RWPE2 (cell line): ENCODE measurements around the gene TLNRD1.
"Not testable (repeated sequence)": the region's sequence is repeated elsewhere in the genome, so short reads cannot be mapped to it uniquely, and the experiment has no call there.

Experiments
- ATAC-seq: fragments of 200-7000 bp; cut with Tn5 transposase; 3 replicates; pipeline ENCODE4 v1.9.1; 2021; ENCODE audit warnings: low read depth
- DNase-seq: peaks from one replicate; pipeline ENCODE4 v3.0.0-alpha.2; 2020; ENCODE audit warnings: low spot score
- H3K27ac ChIP-seq: fragments of 450-650 bp; 2 replicates; pipeline ENCODE4 v1.5.1; 2017; ENCODE audit warnings: mild to moderate bottlenecking; ENCODE audit not compliant: poor library complexity, severe bottlenecking
- H3K27me3 ChIP-seq: fragments of 250-450 bp; sonication (Bioruptor Pico); 2 replicates; pipeline ENCODE4 v1.5.1; 2021; ENCODE audit warnings: mild to moderate bottlenecking, moderate library complexity; ENCODE audit not compliant: insufficient read depth, poor library complexity, severe bottlenecking
- H3K36me3 ChIP-seq: fragments of 250-450 bp; sonication (Bioruptor Pico); 2 replicates; pipeline ENCODE4 v1.5.1; 2020; ENCODE audit warnings: low read depth, mild to moderate bottlenecking, moderate library complexity
- H3K4me1 ChIP-seq: fragments of 250-450 bp; sonication (Bioruptor Pico); 2 replicates; pipeline ENCODE4 v1.5.1; 2021; ENCODE audit warnings: mild to moderate bottlenecking, moderate library complexity; ENCODE audit not compliant: insufficient read depth, poor library complexity, severe bottlenecking
- H3K4me3 ChIP-seq: fragments of 250-450 bp; sonication (Bioruptor Pico); 2 replicates; pipeline ENCODE4 v1.5.1; 2021; ENCODE audit warnings: mild to moderate bottlenecking, moderate library complexity; ENCODE audit not compliant: severe bottlenecking
- H3K9me3 ChIP-seq: fragments of 250-450 bp; sonication (Bioruptor Pico); 2 replicates; pipeline ENCODE4 v1.5.1; 2021; ENCODE audit warnings: mild to moderate bottlenecking, moderate library complexity; ENCODE audit not compliant: severe bottlenecking
- CTCF ChIP-seq: fragments of 450-650 bp; IDR thresholded peaks from one replicate; pipeline ENCODE4 v1.5.1; 2017; ENCODE audit warnings: mild to moderate bottlenecking, moderate library complexity; ENCODE audit not compliant: poor library complexity, severe bottlenecking

TLNRD1 gene

GRCh38 chr15:80957556-80957955 is 43.2 kb upstream of the TLNRD1 start:
- Histone ChIP-seq H3K4me1 (peaks cover 44% of the 10 kb centered on the region), H3K27ac (peak overlapping the region; percentile 41), H3K27me3 (no peaks in the 10 kb centered on the region), H3K4me3 (no peak overlapping the region), H3K36me3 (peaks cover 11% of the 10 kb centered on the region; the same call in 1 of the 2 replicates), H3K9me3 (no peaks in the 10 kb centered on the region)
- peak; percentile 11 for DNase-seq
- TF ChIP-seq CTCF, result no peak
- no peak for ATAC-seq

- Histone ChIP-seq H3K27me3 (no peaks in the 10 kb centered on the region), H3K4me3 (no peak overlapping the region), H3K9me3 (no peaks in the 10 kb centered on the region), H3K36me3 (peaks cover 11% of the 10 kb centered on the region; the same call in 1 of the 2 replicates), H3K4me1 (peaks cover 44% of the 10 kb centered on the region), H3K27ac (peak overlapping the region; percentile 41)
- ATAC-seq, result no peak; the same call in 2 of the 3 replicates
- no peak for DNase-seq
- no peak for TF ChIP-seq CTCF
Measured at GRCh38 chr15:80957976-80958375, 42.7 kb upstream of the TLNRD1 start.

GRCh38 chr15:80958818-80959495 is 41.8 kb upstream of the TLNRD1 start:
- Histone ChIP-seq H3K4me1 (peaks cover 40% of the 10 kb centered on the region), H3K9me3 (no peaks in the 10 kb centered on the region), H3K27me3 (no peaks in the 10 kb centered on the region), H3K4me3 (no peak overlapping the region), H3K36me3 (peaks cover 11% of the 10 kb centered on the region; the same call in 1 of the 2 replicates), H3K27ac (peak overlapping the region; percentile 41)
- no peak for TF ChIP-seq CTCF
- ATAC-seq (no peak), DNase-seq (peak; percentile 52)

- not testable (repeated sequence) for H3K4me1 ChIP-seq, H3K27ac ChIP-seq, ATAC-seq, H3K4me3 ChIP-seq, H3K9me3 ChIP-seq, DNase-seq, H3K27me3 ChIP-seq
- H3K36me3 ChIP-seq, result peaks cover 35% of the 10 kb centered on the region
Measured at GRCh38 chr15:80965454-80965853, 35.3 kb upstream of the TLNRD1 start.

GRCh38 chr15:80966431-80967197 is 34.1 kb upstream of the TLNRD1 start:
- no peak overlapping the region for H3K27ac ChIP-seq
- peaks cover 9% of the 10 kb centered on the region for H3K9me3 ChIP-seq
- no peaks in the 10 kb centered on the region for H3K27me3 ChIP-seq
- H3K36me3 ChIP-seq, result peaks cover 40% of the 10 kb centered on the region
- H3K4me1 ChIP-seq, result peaks cover 10% of the 10 kb centered on the region
- DNase-seq, result no peak
- ATAC-seq, result no peak
- TF ChIP-seq CTCF, result no peak
- H3K4me3 ChIP-seq, result no peak overlapping the region
